ENCODE measurements around the gene ATRN.

DNA sequence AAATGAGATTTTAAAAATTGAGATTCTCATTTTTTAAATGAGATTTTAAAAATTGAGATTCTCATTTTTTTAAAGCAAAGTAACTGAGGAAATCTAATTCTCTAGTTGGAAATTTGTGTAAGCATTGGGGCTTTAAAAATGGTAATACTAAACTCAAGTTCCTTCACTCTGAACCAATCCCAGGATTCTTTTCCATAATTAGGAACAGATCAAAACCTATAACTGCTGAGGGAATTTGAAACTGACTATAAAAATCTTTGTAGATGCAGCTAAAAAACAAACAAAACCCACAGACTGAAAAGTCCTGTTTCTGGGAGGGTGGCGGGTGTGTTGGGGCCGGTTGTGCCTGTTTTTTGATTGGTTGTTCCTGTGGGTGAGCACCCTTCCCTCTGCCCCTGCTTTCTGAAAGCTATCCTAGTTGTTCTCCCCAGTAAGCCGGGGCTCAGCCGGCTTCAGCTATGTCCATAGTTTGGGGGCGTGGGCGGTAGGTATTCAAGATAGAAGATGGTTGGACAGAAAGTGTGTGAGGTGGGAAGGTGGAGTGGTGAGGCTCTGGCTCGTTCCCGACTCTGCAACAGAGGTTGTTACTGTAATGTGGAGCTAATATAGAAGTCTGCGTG, 143.1 kb downstream of the ATRN start:
- TF ChIP-seq, protein P1, sequence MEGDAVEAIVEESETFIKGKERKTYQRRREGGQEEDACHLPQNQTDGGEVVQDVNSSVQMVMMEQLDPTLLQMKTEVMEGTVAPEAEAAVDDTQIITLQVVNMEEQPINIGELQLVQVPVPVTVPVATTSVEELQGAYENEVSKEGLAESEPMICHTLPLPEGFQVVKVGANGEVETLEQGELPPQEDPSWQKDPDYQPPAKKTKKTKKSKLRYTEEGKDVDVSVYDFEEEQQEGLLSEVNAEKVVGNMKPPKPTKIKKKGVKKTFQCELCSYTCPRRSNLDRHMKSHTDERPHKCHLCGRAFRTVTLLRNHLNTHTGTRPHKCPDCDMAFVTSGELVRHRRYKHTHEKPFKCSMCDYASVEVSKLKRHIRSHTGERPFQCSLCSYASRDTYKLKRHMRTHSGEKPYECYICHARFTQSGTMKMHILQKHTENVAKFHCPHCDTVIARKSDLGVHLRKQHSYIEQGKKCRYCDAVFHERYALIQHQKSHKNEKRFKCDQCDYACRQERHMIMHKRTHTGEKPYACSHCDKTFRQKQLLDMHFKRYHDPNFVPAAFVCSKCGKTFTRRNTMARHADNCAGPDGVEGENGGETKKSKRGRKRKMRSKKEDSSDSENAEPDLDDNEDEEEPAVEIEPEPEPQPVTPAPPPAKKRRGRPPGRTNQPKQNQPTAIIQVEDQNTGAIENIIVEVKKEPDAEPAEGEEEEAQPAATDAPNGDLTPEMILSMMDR (IDR thresholded peaks at IDR 0.05; ENCODE audit: low read length), result no peak
- no peak for TF ChIP-seq EZH2 (IDR thresholded peaks at IDR 0.05; ENCODE audit: borderline replicate concordance, low read length)

Data from OCI-LY1 (cell line).